Measurements from ENCODE around the gene TNS1. TPM values are rescaled to one million over a fixed set of nuclear protein-coding genes. Genes with fewer than 3 reads are reported as not detected.

The TNS1 gene
- total and polyA plus RNA-seq, 2 experiments from 2014 or later = 16.2 to 27.6 TPM

GRCh38 chr2:217826991-217827390 is 175.8 kb downstream of the TNS1 start:
- TF ChIP-seq CTCF (IDR thresholded peaks at IDR 0.05; ENCODE audit: poor library complexity) (no peak), EZH2 (IDR thresholded peaks at IDR 0.05; ENCODE audit: borderline replicate concordance) (no peak), EZH2phosphoT487 (IDR thresholded peaks at IDR 0.05; ENCODE audit: low read depth, severe bottlenecking, unreplicated experiment) (no peak)
- Histone ChIP-seq H3K4me1 (ENCODE audit: insufficient read depth) (no peaks in the 10 kb centered on the region), H3K9me2 (replicated peaks; ENCODE audit: insufficient read depth) (no peaks in the 10 kb centered on the region), H3K4me2 (no peak overlapping the region), H3K27me3 (no peaks in the 10 kb centered on the region), H4K20me1 (ENCODE audit: insufficient read depth, poor library complexity, severe bottlenecking) (no peaks in the 10 kb centered on the region), H3K4me3 (no peak overlapping the region), H3K36me3 (replicated peaks; ENCODE audit: insufficient read depth, low read depth) (no peaks in the 10 kb centered on the region), H3K79me2 (no peaks in the 10 kb centered on the region), H3K27ac (no peak overlapping the region), H2AFZ (no peak overlapping the region), H3K9me3 (ENCODE audit: low read depth) (no peaks in the 10 kb centered on the region)
- 97% methylated on average over 4 of the region's 4 CpGs for WGBS (ENCODE audit: low lambda C conversion rate, missing lambda C conversion rate)
- DNase-seq (ENCODE audit: low spot score) = no peak

- Histone ChIP-seq H3K27ac (no peak overlapping the region), H2AFZ (no peak overlapping the region), H3K9me2 (replicated peaks; ENCODE audit: insufficient read depth) (no peaks in the 10 kb centered on the region), H3K79me2 (no peaks in the 10 kb centered on the region), H3K9me3 (ENCODE audit: low read depth) (no peaks in the 10 kb centered on the region), H3K4me2 (no peak overlapping the region), H3K4me3 (no peak overlapping the region), H4K20me1 (ENCODE audit: insufficient read depth, poor library complexity, severe bottlenecking) (no peaks in the 10 kb centered on the region), H3K27me3 (no peaks in the 10 kb centered on the region), H3K4me1 (ENCODE audit: insufficient read depth) (no peaks in the 10 kb centered on the region), H3K36me3 (replicated peaks; ENCODE audit: insufficient read depth, low read depth) (no peaks in the 10 kb centered on the region)
- no peak for DNase-seq (ENCODE audit: low spot score)
- 85% methylated on average over 6 of the region's 6 CpGs for WGBS (ENCODE audit: low lambda C conversion rate, missing lambda C conversion rate)
- no peak for TF ChIP-seq EZH2phosphoT487 (IDR thresholded peaks at IDR 0.05; ENCODE audit: low read depth, severe bottlenecking, unreplicated experiment)
- TF ChIP-seq CTCF (IDR thresholded peaks at IDR 0.05; ENCODE audit: poor library complexity) = no peak
- no peak for TF ChIP-seq EZH2 (IDR thresholded peaks at IDR 0.05; ENCODE audit: borderline replicate concordance)
These were observed 176.3 kb downstream of the TNS1 start for GRCh38 chr2:217826520-217826919.

- H3K9me3 ChIP-seq (ENCODE audit: low read depth) = no peaks in the 10 kb centered on the region
- H4K20me1 ChIP-seq (ENCODE audit: insufficient read depth, poor library complexity, severe bottlenecking) = no peaks in the 10 kb centered on the region
- H3K79me2 ChIP-seq = no peaks in the 10 kb centered on the region
- 88% methylated on average over 8 of the region's 8 CpGs for WGBS (ENCODE audit: low lambda C conversion rate, missing lambda C conversion rate)
- no peaks in the 10 kb centered on the region for H3K4me1 ChIP-seq (ENCODE audit: insufficient read depth)
- no peak overlapping the region for H3K27ac ChIP-seq
- no peak overlapping the region for H2AFZ ChIP-seq
- H3K27me3 ChIP-seq = no peaks in the 10 kb centered on the region
- H3K36me3 ChIP-seq (replicated peaks; ENCODE audit: insufficient read depth, low read depth) = no peaks in the 10 kb centered on the region
- TF ChIP-seq CTCF (IDR thresholded peaks at IDR 0.05; ENCODE audit: poor library complexity) (no peak), EZH2 (IDR thresholded peaks at IDR 0.05; ENCODE audit: borderline replicate concordance) (no peak), EZH2phosphoT487 (IDR thresholded peaks at IDR 0.05; ENCODE audit: low read depth, severe bottlenecking, unreplicated experiment) (no peak)
- no peak overlapping the region for H3K4me3 ChIP-seq
- no peak for DNase-seq (ENCODE audit: low spot score)
- no peak overlapping the region for H3K4me2 ChIP-seq
- no peaks in the 10 kb centered on the region for H3K9me2 ChIP-seq (replicated peaks; ENCODE audit: insufficient read depth)
These were observed 177.1 kb downstream of the TNS1 start for GRCh38 chr2:217825469-217826235.

Measured in hepatocyte (in vitro differentiated cells).